Hematopoietic multipotent progenitor cell (in vitro differentiated cells): ENCODE measurements around the gene RELL2. TPM values are rescaled to one million over a fixed set of nuclear protein-coding genes. Genes with fewer than 3 reads are reported as not detected.
A peak's percentile ranks its signal among the peaks of the same experiment; 100 is the strongest.

Source experiments
- DNase-seq, 3 donors: peaks; one replicate each; pipeline ENCODE4 v3.0.0-alpha.2; 2011 to 2015; ENCODE audit warnings: low read depth in 2 of 3, low spot score in 2 of 3
- small RNA-seq: library from RNA; depleted of rRNA; stranded (forward); fragments of <200 nt; gene quantifications from one replicate; pipeline ENCODE3, GENCODE V24; 2012
- total RNA-seq: library from RNA; depleted of rRNA; stranded (reverse); fragments of >200 nt; gene quantifications from one replicate; pipeline ENCODE4 v1.2.3, GENCODE V29; 2012

The RELL2 gene
- total RNA-seq, 1 donor = 2.4 TPM

- DNase-seq = no peak
Measured at GRCh38 chr5:141674747-141675146, 38.0 kb downstream of the RELL2 start.

GRCh38 chr5:141675672-141676071 lies 38.9 kb downstream of the RELL2 start:
- DNase-seq = no peak

GRCh38 chr5:141677415-141677814 lies 40.6 kb downstream of the RELL2 start:
- DNase-seq = peak in 1 of 3 donors; percentile 71

GRCh38 chr5:141680178-141680577 lies 43.4 kb downstream of the RELL2 start:
- DNase-seq = no peak

- DNase-seq = no peak
Measured at GRCh38 chr5:141680751-141681201, 44.0 kb downstream of the RELL2 start.

GRCh38 chr5:141681295-141681694 lies 44.5 kb downstream of the RELL2 start:
- no peak for DNase-seq

- peak in 2 of 3 donors; percentile 44 to 62 for DNase-seq
Measured at GRCh38 chr5:141681695-141682641, 45.2 kb downstream of the RELL2 start, which contains the start of gene ARAP3. TSS of gene ARAP3 (minus strand) at chr5:141682230. CDS start at chr5:141680486, 1,744 bp downstream.

- no peak for DNase-seq
Measured at GRCh38 chr5:141683596-141684141, 46.9 kb downstream of the RELL2 start.

GRCh38 chr5:141685591-141685990 lies 48.8 kb downstream of the RELL2 start:
- DNase-seq = no peak

GRCh38 chr5:141686648-141687416 lies 50.0 kb downstream of the RELL2 start:
- DNase-seq = no peak

Small RNAs within 50 kb of the gene (small RNA-seq; reads per million reads assigned to genes)
- gene RPS27AP10 = not detected

Other genes with a start within 250 kb of the RELL2 start
- 1.6 TPM for gene PCDHGB4, start 249.3 kb upstream of the RELL2 start, total RNA-seq
- gene PCDHGA8, start 244.4 kb upstream of the RELL2 start, total RNA-seq = 0.54 TPM
- 2.4 TPM for gene PCDHGB5, start 239.1 kb upstream of the RELL2 start, total RNA-seq
- gene PCDHGA9, start 234.2 kb upstream of the RELL2 start, total RNA-seq = 1.1 TPM
- 0.81 TPM for gene PCDHGB6, start 229.0 kb upstream of the RELL2 start, total RNA-seq
- gene PCDHGA10, start 224.0 kb upstream of the RELL2 start, total RNA-seq = 1.1 TPM
- 2.2 TPM for gene PCDHGB7, start 219.3 kb upstream of the RELL2 start, total RNA-seq
- 1.3 TPM for gene PCDHGA11, start 215.9 kb upstream of the RELL2 start, total RNA-seq
- 2.2 TPM for gene PCDHGA12, start 206.5 kb upstream of the RELL2 start, total RNA-seq
- gene PCDHGC3, start 161.0 kb upstream of the RELL2 start, total RNA-seq = 1.1 TPM
- gene PCDHGC4, start 152.0 kb upstream of the RELL2 start, total RNA-seq = 0.54 TPM
- gene PCDHGC5, start 147.9 kb upstream of the RELL2 start, total RNA-seq = 0.27 TPM
- 41.5 TPM for gene DIAPH1, start 18.0 kb upstream of the RELL2 start, total RNA-seq
- gene HDAC3, start 148 bp upstream of the RELL2 start, total RNA-seq = 49.8 TPM
- 35.5 TPM for gene FCHSD1, start 14.4 kb downstream of the RELL2 start, total RNA-seq
- 0.27 TPM for gene ARAP3, start 45.2 kb downstream of the RELL2 start, total RNA-seq
- 0.27 TPM for gene PCDH1, start 241.4 kb downstream of the RELL2 start, total RNA-seq